ENCODE data around the gene HOXD4. TPM values are rescaled to one million over a fixed set of nuclear protein-coding genes. Genes with fewer than 3 reads are reported as not detected.

Gene HOXD4
- total RNA-seq, 4 donors from 2014 or later: 1.9 to 3.1 TPM; not detected in 2

DNA sequence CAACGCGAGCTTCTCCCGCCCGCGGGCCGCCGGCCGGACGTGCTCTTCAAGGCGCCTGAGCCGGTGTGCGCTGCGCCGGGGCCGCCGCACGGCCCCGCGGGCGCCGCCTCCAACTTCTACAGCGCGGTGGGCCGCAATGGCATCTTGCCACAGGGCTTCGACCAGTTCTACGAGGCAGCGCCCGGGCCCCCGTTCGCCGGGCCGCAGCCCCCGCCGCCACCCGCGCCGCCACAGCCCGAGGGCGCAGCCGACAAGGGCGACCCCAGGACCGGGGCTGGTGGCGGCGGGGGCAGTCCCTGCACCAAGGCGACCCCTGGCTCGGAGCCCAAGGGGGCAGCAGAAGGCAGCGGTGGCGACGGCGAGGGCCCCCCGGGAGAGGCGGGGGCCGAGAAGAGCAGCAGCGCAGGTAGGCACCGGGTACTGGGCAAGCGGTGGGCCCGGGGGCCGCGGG, 43.6 kb upstream of the HOXD4 start:
- Histone ChIP-seq H3K9me3 (no peaks in the 10 kb centered on the region), H3K4me3 (peak overlapping the region; percentile 55), H3K27me3 (peaks cover 99% of the 10 kb centered on the region), H3K4me1 (peaks cover 51% of the 10 kb centered on the region), H3K27ac (no peak overlapping the region), H3K36me3 (no peaks in the 10 kb centered on the region)
- DNase-seq (ENCODE audit: low spot score in 2 of 2): no peak
- no peak for TF ChIP-seq POLR2AphosphoS5 (IDR thresholded peaks at IDR 0.05)
- TF ChIP-seq, protein P1, sequence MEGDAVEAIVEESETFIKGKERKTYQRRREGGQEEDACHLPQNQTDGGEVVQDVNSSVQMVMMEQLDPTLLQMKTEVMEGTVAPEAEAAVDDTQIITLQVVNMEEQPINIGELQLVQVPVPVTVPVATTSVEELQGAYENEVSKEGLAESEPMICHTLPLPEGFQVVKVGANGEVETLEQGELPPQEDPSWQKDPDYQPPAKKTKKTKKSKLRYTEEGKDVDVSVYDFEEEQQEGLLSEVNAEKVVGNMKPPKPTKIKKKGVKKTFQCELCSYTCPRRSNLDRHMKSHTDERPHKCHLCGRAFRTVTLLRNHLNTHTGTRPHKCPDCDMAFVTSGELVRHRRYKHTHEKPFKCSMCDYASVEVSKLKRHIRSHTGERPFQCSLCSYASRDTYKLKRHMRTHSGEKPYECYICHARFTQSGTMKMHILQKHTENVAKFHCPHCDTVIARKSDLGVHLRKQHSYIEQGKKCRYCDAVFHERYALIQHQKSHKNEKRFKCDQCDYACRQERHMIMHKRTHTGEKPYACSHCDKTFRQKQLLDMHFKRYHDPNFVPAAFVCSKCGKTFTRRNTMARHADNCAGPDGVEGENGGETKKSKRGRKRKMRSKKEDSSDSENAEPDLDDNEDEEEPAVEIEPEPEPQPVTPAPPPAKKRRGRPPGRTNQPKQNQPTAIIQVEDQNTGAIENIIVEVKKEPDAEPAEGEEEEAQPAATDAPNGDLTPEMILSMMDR (IDR thresholded peaks at IDR 0.05): no peak
- no peak for TF ChIP-seq EP300 (IDR thresholded peaks at IDR 0.05)
- TF ChIP-seq POLR2A (IDR thresholded peaks at IDR 0.05): no peak
- no CpG with 5 or more reads among the region's 59 CpGs for WGBS

DNA sequence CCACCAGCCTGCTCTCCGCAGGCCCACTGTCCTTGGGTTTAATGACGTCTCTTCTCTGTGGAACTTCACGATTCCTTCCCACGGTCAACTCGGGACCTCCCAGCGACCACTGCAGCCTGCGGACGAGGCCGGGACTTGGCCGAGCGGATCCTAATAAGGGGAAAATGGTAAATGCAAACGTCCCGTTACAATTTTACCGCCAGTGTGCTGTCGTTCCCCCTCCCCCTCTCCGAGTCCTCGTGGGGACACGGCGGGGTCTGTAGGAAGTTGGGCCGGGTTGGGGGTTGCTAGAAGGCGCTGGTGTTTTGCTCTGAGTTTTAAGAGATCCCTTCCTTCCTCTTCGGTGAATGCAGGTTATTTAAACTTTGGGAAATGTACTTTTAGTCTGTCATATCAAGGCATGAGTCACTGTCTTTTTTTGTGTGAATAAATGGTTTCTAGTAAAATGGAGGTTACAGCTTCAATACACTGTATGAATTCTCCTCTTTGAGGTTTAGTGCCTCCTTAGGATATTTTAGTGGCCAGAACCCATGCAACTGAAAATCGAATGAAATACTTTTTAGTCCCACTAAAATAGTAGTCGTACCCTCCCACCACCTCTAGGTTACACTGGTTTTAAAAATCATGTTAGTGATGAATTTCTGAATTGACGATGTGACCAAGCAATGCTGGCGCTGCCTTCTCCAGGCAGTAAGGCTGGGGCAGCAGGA, 42.0 kb upstream of the HOXD4 start:
- WGBS: 41% methylated on average over 26 of the region's 26 CpGs
- TF ChIP-seq POLR2A (IDR thresholded peaks at IDR 0.05) (no peak), EP300 (IDR thresholded peaks at IDR 0.05) (no peak), POLR2AphosphoS5 (IDR thresholded peaks at IDR 0.05) (no peak)
- TF ChIP-seq, protein P1 (IDR thresholded peaks at IDR 0.05): no peak
- Histone ChIP-seq H3K36me3 (no peaks in the 10 kb centered on the region), H3K27ac (no peak overlapping the region), H3K4me1 (peaks cover 44% of the 10 kb centered on the region), H3K4me3 (no peak overlapping the region), H3K27me3 (peaks cover 99% of the 10 kb centered on the region), H3K9me3 (no peaks in the 10 kb centered on the region)
- DNase-seq (ENCODE audit: low spot score in 2 of 2): no peak

DNA sequence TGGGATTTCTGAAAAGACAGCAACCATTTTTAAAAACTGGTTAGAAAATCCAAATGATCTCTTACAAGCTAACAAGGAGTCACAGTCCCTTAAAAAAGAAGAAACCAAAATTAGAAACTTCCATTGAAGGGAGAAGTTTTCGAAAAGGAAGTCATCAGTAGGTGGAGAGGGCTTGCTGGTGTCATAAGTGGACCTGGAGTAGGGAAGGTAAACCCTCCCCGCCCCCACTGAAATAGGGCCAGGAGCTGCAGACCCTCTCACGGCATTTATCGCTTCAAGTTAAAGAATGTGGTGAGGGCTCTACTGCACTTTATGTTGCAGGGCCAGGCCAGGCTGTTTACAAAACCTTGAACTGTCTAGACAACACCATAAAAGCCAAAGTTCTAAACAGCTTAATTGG, 41.4 kb upstream of the HOXD4 start:
- H3K4me1 ChIP-seq: peaks cover 38% of the 10 kb centered on the region
- no peaks in the 10 kb centered on the region for H3K36me3 ChIP-seq
- no peak overlapping the region for H3K27ac ChIP-seq
- peaks cover 99% of the 10 kb centered on the region for H3K27me3 ChIP-seq
- WGBS: 35% methylated on average over 4 of the region's 4 CpGs
- TF ChIP-seq EP300 (IDR thresholded peaks at IDR 0.05) (no peak), POLR2AphosphoS5 (IDR thresholded peaks at IDR 0.05) (no peak), POLR2A (IDR thresholded peaks at IDR 0.05) (no peak)
- TF ChIP-seq, protein P1 (IDR thresholded peaks at IDR 0.05): no peak
- DNase-seq (ENCODE audit: low spot score in 2 of 2): no peak
- no peak overlapping the region for H3K4me3 ChIP-seq
- H3K9me3 ChIP-seq: no peaks in the 10 kb centered on the region

DNA sequence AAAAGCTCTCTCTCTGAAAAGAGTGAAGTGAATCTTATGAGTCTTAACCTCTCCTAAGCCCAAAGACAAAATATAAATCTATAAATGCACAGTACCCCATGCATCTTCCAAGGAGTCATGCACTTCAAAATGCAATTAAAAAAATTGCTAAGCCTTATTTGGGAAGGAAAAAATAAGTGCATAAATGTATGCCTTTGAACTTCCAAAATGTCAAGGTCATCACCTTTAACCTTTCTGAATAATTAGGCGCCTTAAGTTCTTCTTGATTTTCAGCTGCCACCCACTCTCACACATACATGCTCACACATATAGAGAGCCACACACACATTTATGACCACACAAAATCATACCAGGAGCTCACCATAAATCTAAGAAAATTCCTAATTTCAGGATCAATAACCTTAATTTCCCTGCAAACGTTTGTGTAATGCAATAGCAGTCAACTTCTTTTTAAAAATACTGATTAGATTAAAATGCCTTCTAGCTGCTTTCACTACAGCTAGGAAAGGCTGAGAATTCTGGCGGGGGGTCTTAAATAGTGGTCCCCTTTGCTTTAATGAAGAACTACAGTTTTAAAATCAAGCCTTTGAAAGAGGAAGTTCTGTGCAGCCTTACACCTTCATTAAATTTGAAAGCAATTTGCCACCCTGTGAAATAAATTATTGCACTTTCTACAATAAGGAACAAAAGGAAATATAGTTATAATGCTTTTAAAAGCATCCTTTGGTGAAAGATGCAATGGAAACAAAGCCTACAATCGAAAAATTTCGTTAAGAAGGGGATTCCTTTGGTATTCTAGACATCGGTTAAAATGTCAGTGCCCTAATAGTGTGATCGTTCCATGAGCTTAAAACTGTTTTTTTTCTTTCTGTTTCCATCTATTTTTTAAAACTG, 40.7 kb upstream of the HOXD4 start:
- H3K9me3 ChIP-seq: no peaks in the 10 kb centered on the region
- no peak for DNase-seq (ENCODE audit: low spot score in 2 of 2)
- no peak overlapping the region for H3K27ac ChIP-seq
- 31% methylated on average over 7 of the region's 7 CpGs for WGBS
- peaks cover 37% of the 10 kb centered on the region for H3K4me1 ChIP-seq
- H3K4me3 ChIP-seq: no peak overlapping the region
- H3K36me3 ChIP-seq: no peaks in the 10 kb centered on the region
- no peak for TF ChIP-seq POLR2AphosphoS5 (IDR thresholded peaks at IDR 0.05)
- TF ChIP-seq EP300 (IDR thresholded peaks at IDR 0.05): no peak
- TF ChIP-seq POLR2A (IDR thresholded peaks at IDR 0.05): no peak
- TF ChIP-seq, protein P1 (IDR thresholded peaks at IDR 0.05): no peak
- H3K27me3 ChIP-seq: peaks cover 99% of the 10 kb centered on the region

DNA sequence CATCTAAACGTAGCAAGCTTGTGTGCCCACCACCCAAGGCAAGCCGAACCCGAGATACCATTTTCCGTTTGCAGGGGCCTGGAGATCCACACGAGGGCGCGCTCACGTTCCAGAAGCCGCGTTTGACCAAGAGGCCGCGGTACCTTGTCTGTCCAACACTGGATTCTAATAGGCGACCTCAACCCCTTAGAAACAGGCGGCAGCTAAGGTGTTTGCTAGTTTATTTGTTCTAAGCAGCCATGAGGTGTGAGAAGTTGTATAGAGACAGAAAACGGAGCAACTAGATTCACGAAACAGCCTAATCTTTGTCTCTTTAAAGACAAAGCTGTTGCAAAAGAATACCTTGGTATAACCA, 40.1 kb upstream of the HOXD4 start:
- TF ChIP-seq POLR2A (IDR thresholded peaks at IDR 0.05): no peak
- TF ChIP-seq, protein P1 (IDR thresholded peaks at IDR 0.05): peak in 1 of 2 donors; percentile 64
- DNase-seq (ENCODE audit: low spot score in 2 of 2): no peak
- no peaks in the 10 kb centered on the region for H3K36me3 ChIP-seq
- H3K27me3 ChIP-seq: peaks cover 99% of the 10 kb centered on the region
- WGBS: 7% methylated on average over 16 of the region's 16 CpGs
- no peak overlapping the region for H3K27ac ChIP-seq
- no peaks in the 10 kb centered on the region for H3K9me3 ChIP-seq
- H3K4me3 ChIP-seq: no peak overlapping the region
- peaks cover 34% of the 10 kb centered on the region for H3K4me1 ChIP-seq

All from suprapubic skin (tissue), 4 donors.